ENCODE measurements around the gene POU2AF3.
"Not testable (repeated sequence)": the region's sequence is repeated elsewhere in the genome, so short reads cannot be mapped to it uniquely, and the experiment has no call there.

The POU2AF3 gene

DNA sequence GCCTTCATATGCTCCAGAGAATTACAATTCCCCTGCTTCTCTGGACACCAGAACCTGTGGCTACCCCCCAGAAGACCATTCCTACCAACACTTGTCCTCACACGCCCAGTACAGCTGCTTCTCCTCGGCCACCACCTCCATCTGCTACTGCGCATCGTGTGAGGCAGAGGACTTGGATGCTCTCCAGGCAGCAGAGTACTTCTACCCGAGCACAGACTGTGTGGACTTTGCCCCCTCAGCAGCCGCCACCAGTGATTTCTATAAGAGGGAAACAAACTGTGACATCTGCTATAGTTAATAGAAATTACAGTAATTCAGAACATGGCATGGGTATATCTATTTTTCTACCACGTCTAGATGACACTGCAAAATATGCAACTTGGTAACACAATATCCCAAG lies 9.8 kb downstream of the POU2AF3 start:
- H3K27ac ChIP-seq = no peak overlapping the region; the same call in 1 of the 2 replicates
- TF ChIP-seq, protein P1, sequence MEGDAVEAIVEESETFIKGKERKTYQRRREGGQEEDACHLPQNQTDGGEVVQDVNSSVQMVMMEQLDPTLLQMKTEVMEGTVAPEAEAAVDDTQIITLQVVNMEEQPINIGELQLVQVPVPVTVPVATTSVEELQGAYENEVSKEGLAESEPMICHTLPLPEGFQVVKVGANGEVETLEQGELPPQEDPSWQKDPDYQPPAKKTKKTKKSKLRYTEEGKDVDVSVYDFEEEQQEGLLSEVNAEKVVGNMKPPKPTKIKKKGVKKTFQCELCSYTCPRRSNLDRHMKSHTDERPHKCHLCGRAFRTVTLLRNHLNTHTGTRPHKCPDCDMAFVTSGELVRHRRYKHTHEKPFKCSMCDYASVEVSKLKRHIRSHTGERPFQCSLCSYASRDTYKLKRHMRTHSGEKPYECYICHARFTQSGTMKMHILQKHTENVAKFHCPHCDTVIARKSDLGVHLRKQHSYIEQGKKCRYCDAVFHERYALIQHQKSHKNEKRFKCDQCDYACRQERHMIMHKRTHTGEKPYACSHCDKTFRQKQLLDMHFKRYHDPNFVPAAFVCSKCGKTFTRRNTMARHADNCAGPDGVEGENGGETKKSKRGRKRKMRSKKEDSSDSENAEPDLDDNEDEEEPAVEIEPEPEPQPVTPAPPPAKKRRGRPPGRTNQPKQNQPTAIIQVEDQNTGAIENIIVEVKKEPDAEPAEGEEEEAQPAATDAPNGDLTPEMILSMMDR (conservative IDR thresholded peaks at IDR 0.05) = no peak
- TF ChIP-seq ZFX (IDR thresholded peaks at IDR 0.05) = no peak

DNA sequence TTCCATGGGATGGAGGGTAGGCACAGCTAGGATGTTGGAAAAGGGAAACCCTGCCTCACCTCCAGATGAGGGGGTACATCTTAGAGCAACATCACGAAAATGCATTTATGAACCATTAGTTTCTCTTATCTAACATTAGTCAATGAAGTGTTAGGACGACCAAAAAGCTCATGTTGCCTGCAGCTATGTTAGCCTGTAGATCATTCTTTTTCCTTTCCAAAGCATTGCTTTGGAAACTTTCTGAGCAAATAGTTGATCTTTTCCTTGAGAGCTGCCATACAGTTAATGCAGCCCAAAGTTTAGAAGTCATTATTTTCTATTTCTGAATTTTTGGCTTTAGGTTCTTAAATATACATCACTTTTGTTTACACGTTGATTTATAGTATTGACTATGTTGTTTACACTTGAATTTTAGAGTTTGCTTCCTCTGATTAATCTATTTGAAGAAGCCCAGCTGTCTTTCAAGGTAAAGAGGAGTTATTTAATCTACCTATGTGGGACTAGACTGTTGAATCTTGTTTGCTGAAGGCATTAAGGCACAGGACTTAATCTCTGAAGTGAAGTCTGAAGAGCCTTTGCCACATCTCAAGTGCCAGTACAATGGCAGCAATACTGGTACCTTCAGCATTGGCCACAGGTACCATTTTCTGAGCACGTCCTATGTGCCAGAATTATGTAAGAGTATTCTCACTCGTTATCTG lies 11.0 kb downstream of the POU2AF3 start:
- TF ChIP-seq, protein P1 (conservative IDR thresholded peaks at IDR 0.05) = no peak
- no peak for TF ChIP-seq ZFX (IDR thresholded peaks at IDR 0.05)
- H3K27ac ChIP-seq = peak overlapping the region; percentile 77

DNA sequence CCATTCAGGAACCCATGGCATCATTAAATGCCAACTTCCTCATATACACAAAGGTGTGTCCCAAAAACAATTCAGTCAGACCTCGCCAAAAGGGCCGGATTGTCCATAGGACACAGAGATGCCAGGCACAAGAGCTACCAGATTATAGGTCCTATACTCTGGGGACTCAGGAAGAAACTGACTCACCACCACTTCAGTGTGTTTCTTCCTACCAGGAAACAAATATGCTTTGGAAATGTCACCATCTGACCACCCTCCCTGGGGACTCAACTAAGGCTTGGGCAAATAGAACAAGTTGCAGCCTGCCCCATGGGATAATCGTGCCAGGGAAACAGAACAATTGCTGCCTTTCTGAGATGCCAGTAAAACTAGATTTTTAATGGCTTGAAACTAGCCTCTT lies 11.7 kb downstream of the POU2AF3 start:
- TF ChIP-seq ZFX (IDR thresholded peaks at IDR 0.05) = no peak
- TF ChIP-seq, protein P1 (conservative IDR thresholded peaks at IDR 0.05) = no peak
- H3K27ac ChIP-seq = peak overlapping the region; percentile 77

DNA sequence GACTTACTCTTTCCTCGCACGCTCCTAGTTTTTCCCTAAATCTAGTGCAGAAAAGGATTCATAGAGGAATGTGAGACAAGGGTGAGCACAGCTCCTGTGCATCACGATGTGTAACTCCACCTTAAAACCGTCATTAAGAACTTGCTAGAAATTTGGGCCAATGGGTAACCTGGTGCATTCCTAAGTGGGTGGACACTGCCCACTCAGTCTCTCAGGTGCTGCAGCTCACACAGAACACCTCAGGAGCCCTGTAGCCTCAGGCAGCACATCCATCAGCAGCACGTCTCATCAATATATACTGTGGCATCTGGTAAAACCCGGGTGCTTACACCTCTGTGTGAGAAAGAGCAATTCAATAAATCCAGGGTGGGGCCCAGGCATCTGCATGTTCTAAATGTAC lies 12.4 kb downstream of the POU2AF3 start:
- H3K27ac ChIP-seq = peak overlapping the region; percentile 77
- TF ChIP-seq, protein P1 (conservative IDR thresholded peaks at IDR 0.05) = no peak
- TF ChIP-seq ZFX (IDR thresholded peaks at IDR 0.05) = no peak

DNA sequence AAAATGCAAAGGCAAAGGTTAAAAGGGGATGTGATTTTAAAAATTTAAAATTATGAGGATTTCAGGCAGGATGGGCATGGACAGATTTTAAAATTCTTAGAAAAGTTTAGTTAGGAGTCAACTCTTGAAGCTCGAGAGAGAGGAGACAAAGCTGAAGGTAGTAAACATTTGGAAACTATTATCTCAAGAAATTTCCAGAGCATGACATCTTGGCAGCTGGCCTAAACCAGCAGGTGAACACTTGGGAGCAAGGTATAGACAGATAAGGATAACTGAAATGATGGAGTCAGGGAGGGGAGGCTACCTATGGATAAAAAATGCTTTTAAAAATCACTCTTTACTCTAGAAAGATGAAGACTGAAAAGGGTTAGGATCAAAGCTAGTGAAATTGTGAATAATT lies 13.7 kb downstream of the POU2AF3 start:
- TF ChIP-seq ZFX (IDR thresholded peaks at IDR 0.05) = no peak
- TF ChIP-seq, protein P1 (conservative IDR thresholded peaks at IDR 0.05) = no peak
- H3K27ac ChIP-seq = no peak overlapping the region

DNA sequence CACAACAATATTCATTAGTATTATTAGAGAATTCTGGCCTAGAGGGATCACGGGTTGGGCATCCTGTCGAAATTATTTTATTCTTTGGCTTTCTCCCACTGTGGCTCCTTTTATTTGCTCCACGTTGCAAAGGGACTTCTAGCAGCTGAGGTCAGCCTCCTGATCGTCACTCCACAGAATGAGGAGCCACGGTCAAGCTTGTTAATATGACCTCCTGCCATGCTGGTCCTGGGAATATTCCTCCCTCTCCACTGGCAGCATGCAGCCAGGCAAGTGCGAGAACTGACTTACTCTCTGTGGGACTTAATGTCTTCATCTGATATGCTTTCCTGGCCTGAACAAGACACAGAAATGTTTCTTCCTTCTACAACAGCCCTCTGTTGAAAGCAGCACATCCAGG lies 20.9 kb downstream of the POU2AF3 start:
- no peak overlapping the region for H3K27ac ChIP-seq
- no peak for TF ChIP-seq ZFX (IDR thresholded peaks at IDR 0.05)
- TF ChIP-seq, protein P1 (conservative IDR thresholded peaks at IDR 0.05) = no peak

DNA sequence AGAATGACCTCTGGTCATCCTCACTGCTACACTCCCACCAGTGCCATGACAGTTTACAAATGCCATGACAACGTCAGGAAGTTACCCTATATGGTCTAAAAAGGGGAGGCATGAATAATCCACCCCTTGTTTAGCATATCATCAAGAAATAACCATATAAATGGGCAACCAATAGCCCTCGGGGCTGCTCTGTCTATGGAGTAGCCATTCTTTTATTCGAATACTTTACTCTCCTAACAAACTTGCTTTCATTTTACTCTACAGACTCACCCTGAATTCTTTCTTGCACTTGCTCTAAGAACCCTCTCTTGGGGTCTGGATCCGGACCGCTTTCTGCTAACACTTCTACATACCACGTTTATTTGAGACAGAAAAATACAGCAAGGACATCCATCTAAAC lies 21.9 kb downstream of the POU2AF3 start:
- not testable (repeated sequence) for H3K27ac ChIP-seq
